ACC112 (cell line): Measurements from ENCODE around the gene IL22RA2.

ENCODE experiments used
- H2AFZ ChIP-seq: fragments of 200-600 bp; sonication (generic); one replicate; pipeline ENCODE4 v1.6.0; 2017; ENCODE audit warnings: antibody characterized with exemption, low read length; ENCODE audit not compliant: unreplicated experiment
- H3K27ac ChIP-seq: fragments of 200-600 bp; sonication (generic); 2 replicates; pipeline ENCODE4 v1.5.1; 2014; ENCODE audit warnings: low read depth, mild to moderate bottlenecking, antibody characterized with exemption, low read length, moderate library complexity
- H3K27me3 ChIP-seq: fragments of 200-600 bp; sonication (generic); 2 replicates; pipeline ENCODE4 v1.6.1; 2014; ENCODE audit warnings: mild to moderate bottlenecking, antibody characterized with exemption, low read length, moderate library complexity, mixed read lengths; ENCODE audit not compliant: insufficient read depth
- H3K36me3 ChIP-seq: fragments of 200-600 bp; sonication (generic); 2 replicates; pipeline ENCODE4 v1.6.1; 2016; ENCODE audit warnings: mild to moderate bottlenecking, antibody characterized with exemption, low read length, moderate library complexity, mixed read lengths; ENCODE audit not compliant: insufficient read depth
- H3K4me1 ChIP-seq: fragments of 200-600 bp; sonication (generic); one replicate; pipeline ENCODE4 v1.6.1; 2016; ENCODE audit warnings: low read length, mixed read lengths; ENCODE audit not compliant: insufficient read depth, unreplicated experiment, control insufficient read depth
- H3K4me3 ChIP-seq: fragments of 200-600 bp; sonication (generic); 2 replicates; pipeline ENCODE4 v1.5.1; 2014; ENCODE audit warnings: mild to moderate bottlenecking, low read depth, low read length
- H3K79me2 ChIP-seq: fragments of 200-600 bp; sonication (generic); one replicate; pipeline ENCODE4 v1.6.0; 2016; ENCODE audit warnings: low read length; ENCODE audit not compliant: control insufficient read depth, unreplicated experiment, insufficient read depth

IL22RA2 gene

DNA sequence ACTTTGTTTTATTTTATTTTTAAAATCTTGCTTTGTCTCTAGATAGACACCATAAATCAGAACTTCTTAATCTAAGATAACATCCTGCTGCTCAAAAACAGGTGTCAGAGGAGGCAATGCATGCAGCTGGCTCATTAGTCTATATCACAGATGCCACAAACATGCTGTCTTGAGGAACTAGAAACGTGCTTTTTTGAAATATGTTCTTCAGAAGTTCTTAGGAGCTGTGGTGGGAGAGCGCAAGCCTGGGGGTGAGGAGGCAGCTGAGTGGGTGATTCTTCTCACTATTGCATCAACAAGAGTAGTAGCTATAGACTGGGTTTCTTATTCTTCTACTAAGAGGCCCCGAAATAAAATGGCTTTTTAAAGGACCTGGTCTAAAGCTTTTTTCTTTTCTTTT lies 23.4 kb downstream of the IL22RA2 start:
- Histone ChIP-seq H3K4me1 (peaks cover 25% of the 10 kb centered on the region), H3K27me3 (no peaks in the 10 kb centered on the region), H3K36me3 (no peaks in the 10 kb centered on the region), H3K27ac (no peak overlapping the region), H2AFZ (no peak overlapping the region), H3K4me3 (no peak overlapping the region), H3K79me2 (no peaks in the 10 kb centered on the region)

DNA sequence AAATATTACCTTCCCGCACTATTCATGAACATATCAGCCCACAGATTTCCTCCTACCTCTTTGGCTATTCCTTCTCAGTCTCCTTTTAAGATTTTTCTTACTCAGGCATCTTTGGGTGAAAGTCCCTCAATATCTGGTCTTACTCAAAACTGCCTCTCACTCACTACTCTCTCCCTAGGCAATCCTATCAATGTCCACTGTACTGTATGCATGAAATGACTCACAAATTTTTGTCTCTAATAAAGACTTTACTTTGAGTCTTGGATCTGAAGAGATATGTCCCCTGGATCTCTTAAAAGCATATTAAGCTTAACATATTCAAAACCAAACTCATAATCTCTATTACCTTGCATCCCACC lies 24.4 kb downstream of the IL22RA2 start:
- Histone ChIP-seq H3K79me2 (no peaks in the 10 kb centered on the region), H3K27me3 (no peaks in the 10 kb centered on the region), H2AFZ (no peak overlapping the region), H3K27ac (peak overlapping the region; percentile 81), H3K36me3 (no peaks in the 10 kb centered on the region), H3K4me1 (peaks cover 25% of the 10 kb centered on the region), H3K4me3 (no peak overlapping the region)

DNA sequence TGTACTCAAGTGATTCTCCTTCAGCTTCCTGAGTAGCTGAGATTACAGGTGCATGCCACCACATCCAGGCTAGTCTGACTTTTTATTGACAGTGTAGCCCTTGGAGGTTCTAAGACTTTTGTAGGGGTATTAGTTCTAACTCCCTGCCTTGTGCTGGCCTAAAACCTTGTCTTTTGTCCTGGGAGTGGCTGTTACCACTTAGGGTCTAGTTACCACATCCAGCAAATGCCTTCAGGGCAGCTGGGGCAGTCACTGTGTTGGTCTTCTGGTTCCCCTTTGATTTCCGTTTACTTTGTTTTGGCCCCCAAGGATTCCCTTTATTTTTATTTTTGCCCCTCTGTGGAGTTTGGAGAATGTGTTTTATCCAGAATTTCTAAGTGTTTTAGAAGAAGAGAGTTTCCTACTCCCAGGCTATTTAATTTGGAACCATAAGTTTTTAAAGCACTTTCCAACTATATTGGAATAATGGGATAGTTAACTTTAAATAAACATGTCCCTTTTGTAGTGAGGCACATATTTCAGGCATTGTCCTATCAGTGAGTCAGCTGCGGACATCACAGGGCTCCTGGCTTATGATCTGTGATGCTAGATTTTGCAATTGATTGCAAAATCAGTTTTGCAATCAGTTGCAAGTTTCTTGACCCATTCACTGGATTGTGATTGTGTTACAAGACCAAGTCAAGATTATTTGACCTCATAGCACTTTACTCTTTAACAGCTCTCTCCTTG lies 25.0 kb downstream of the IL22RA2 start:
- H3K36me3 ChIP-seq = no peaks in the 10 kb centered on the region
- H2AFZ ChIP-seq = peak overlapping the region; percentile 52
- H3K4me3 ChIP-seq = no peak overlapping the region; the same call in 1 of the 2 replicates
- peak overlapping the region; percentile 81 for H3K27ac ChIP-seq
- peaks cover 25% of the 10 kb centered on the region for H3K4me1 ChIP-seq
- no peaks in the 10 kb centered on the region for H3K79me2 ChIP-seq
- H3K27me3 ChIP-seq = no peaks in the 10 kb centered on the region

DNA sequence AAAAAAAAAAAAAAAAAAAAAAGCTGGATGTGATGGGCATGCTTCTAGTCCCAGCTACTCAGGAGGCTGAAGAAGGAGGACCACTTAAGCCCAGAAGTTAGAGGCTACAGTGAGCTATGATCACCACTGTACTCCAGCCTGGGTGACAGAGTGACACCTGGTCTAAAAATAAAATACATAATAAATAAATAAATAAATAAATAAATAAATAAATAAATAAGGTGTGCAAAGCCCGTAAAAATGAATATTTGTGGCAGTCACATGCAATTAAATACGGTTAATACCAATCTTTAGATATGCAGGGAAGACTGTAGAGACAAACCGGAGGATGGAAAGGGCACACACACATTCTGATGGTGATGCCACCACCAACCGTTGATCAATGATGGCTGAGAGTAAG lies 26.2 kb downstream of the IL22RA2 start:
- Histone ChIP-seq H3K27ac (no peak overlapping the region), H3K4me1 (peaks cover 25% of the 10 kb centered on the region)

DNA sequence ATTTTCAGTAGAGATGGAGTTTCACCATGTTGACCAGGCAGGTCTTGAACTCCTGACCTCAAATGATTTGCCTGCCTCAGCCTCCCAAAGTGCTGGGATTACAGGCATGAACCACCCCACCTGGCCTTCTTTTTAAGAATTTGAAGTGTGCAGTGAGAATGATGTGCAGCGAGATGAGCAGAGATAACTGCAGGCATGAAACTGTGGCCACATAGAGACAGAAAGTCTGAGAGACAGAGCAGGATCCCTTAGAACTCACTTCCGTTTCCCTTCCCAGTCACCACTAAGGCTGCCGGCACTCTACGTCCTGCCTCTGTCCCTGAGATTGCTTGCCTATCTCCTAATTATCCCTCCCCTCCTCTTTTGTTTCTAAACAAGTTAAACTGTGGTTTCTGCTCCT lies 27.2 kb downstream of the IL22RA2 start:
- no peaks in the 10 kb centered on the region for H3K79me2 ChIP-seq
- no peak overlapping the region for H3K4me3 ChIP-seq
- H3K27me3 ChIP-seq = no peaks in the 10 kb centered on the region

More for the DNA sequence above, 26.2 kb downstream of the IL22RA2 start:
- no peak overlapping the region for H2AFZ ChIP-seq
- H3K36me3 ChIP-seq = no peaks in the 10 kb centered on the region
- H3K79me2 ChIP-seq = no peaks in the 10 kb centered on the region
- H3K27me3 ChIP-seq = no peaks in the 10 kb centered on the region
- H3K4me3 ChIP-seq = no peak overlapping the region

DNA sequence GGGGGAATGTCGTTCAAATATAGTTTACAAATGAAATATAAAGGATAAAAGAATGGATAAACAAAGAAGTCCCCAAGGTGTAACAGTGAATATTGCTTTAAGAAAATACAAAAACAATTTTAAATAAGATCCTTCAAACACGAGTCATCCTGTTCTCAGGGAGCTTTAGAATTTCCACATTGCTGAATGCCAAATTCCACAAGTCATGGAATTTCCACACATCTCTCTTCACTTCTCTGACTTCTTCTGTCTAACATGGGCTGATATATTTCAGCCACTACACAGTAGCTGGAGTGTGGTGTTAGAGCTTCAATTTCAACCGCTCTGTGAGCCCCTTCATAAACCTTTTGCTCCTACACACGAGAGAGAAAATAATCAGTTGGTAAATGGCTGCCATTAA lies 28.0 kb downstream of the IL22RA2 start:
- Histone ChIP-seq H3K4me1 (peaks cover 25% of the 10 kb centered on the region), H3K36me3 (no peaks in the 10 kb centered on the region), H3K4me3 (no peak overlapping the region), H3K79me2 (no peaks in the 10 kb centered on the region), H3K27me3 (no peaks in the 10 kb centered on the region), H2AFZ (no peak overlapping the region), H3K27ac (peak overlapping the region; percentile 35; the same call in 1 of the 2 replicates)

More for the DNA sequence above, 27.2 kb downstream of the IL22RA2 start:
- no peaks in the 10 kb centered on the region for H3K36me3 ChIP-seq
- H3K4me1 ChIP-seq = peaks cover 25% of the 10 kb centered on the region
- no peak overlapping the region for H2AFZ ChIP-seq
- H3K27ac ChIP-seq = no peak overlapping the region

DNA sequence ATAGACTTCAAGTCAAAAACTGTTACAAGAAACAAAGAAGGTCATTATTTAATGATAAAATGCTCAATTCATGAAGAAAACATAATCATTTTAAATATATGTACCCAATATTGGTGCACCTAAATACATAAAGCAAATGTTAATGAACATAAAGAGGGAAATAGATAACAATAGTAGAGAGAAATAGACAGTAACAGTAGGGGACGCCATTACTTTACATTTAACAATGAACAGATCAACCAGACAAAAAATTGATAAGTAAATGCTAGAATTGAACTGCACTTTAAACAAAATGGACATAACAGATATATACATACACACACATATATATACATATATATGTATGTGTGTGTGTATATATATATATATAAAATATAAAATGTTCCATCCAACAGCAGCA lies 37.4 kb downstream of the IL22RA2 start:
- H3K4me1 ChIP-seq = no peaks in the 10 kb centered on the region
- H3K79me2 ChIP-seq = no peaks in the 10 kb centered on the region
- no peak overlapping the region for H2AFZ ChIP-seq
- peaks cover 14% of the 10 kb centered on the region for H3K27me3 ChIP-seq
- no peaks in the 10 kb centered on the region for H3K36me3 ChIP-seq
- no peak overlapping the region for H3K27ac ChIP-seq
- no peak overlapping the region for H3K4me3 ChIP-seq

DNA sequence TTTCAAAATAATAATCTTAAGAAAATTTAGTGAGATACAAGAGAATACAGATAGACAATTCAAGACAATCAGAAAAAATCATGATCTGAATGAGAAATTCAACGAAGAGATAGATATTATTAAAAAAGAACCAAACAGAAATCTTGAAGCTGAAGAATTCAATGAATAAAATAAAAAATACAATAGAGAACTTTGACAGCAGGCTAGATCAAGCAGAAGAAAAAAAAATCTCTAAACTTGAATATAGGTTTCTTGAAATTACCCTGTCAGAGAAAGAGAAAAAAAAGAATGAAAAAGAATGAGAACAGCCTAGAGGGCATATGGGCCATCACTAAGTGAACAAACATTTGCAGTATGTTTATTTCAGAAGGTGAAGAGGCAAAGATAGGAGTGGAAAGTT lies 39.0 kb downstream of the IL22RA2 start:
- Histone ChIP-seq H3K27ac (no peak overlapping the region), H3K27me3 (peaks cover 21% of the 10 kb centered on the region), H3K79me2 (no peaks in the 10 kb centered on the region), H3K36me3 (no peaks in the 10 kb centered on the region), H3K4me3 (no peak overlapping the region), H3K4me1 (no peaks in the 10 kb centered on the region), H2AFZ (no peak overlapping the region)

DNA sequence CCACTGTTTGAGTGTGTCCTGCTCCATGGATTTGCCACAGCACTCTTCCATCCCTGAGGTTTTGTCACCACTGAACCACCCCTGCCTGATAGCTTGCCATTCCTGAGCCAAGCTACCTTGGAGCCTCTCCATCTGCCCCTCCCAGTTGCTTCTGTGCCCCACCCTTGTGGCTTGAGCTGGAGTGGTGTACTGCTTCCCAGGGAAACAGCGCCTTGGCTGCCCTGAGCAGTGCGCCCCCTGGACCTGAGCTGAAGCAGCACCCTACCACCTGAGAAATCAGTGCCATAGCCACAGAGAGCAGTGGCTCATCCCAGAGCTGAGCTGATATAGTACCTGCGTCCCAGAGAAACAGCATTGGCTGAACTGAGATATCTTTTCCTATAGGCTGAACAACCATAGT lies 40.3 kb downstream of the IL22RA2 start:
- no peak overlapping the region for H3K4me3 ChIP-seq
- H3K27me3 ChIP-seq = peaks cover 21% of the 10 kb centered on the region
- H2AFZ ChIP-seq = no peak overlapping the region
- no peaks in the 10 kb centered on the region for H3K36me3 ChIP-seq
- H3K79me2 ChIP-seq = no peaks in the 10 kb centered on the region
- H3K4me1 ChIP-seq = no peaks in the 10 kb centered on the region
- H3K27ac ChIP-seq = no peak overlapping the region

DNA sequence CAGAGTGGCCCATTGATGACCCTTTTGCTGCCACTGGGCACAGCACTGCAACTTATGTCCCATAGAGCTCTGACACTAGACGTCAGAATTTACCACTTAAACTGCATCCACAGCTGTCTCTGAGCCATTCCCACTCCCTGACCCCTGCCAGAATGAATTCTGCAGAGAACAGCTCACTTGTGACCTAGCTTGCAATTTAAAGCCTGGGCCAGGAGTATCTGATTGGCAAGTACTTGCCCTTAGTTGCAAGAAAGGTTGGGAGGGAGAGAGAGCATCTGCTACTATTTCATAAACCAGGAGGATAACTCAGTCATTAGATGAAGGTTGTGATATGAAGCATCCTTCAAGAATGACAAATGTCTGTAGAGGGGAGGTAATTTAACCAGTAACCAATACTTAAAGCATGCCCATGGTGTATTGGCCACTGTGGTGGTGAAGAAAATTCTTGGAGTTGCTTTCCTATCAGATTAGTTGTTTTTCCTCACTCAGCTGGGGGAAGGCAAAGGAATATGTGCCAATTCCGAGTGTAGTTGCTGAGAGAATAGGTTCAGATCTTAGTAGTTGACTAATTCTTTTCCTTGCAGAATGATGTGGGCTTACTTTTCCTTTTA lies 46.5 kb downstream of the IL22RA2 start:
- H3K4me3 ChIP-seq = no peak overlapping the region
- no peak overlapping the region for H3K27ac ChIP-seq
- H3K36me3 ChIP-seq = no peaks in the 10 kb centered on the region
- H3K27me3 ChIP-seq = peaks cover 17% of the 10 kb centered on the region
- no peaks in the 10 kb centered on the region for H3K4me1 ChIP-seq
- no peaks in the 10 kb centered on the region for H3K79me2 ChIP-seq
- H2AFZ ChIP-seq = no peak overlapping the region

DNA sequence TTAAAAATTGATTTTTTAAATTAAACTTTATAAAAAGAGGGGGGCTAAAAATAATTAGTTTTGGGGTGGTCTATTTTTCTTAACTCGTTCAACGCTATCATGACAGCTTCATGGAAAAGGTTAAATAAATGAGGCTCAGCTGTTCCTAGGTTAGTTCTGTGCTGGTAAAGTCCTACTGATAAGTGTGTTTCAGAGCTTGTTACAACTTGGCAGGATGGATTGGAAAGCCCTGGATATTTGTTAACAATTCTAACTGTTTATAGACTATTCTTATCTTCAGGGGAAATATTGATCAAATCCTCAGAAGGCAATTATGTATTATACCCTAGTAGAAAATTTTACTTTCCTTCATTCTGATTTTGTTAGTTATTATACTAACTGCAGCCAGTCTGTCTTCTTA lies 50.4 kb downstream of the IL22RA2 start:
- no peak overlapping the region for H3K27ac ChIP-seq

More for the DNA sequence above, 50.4 kb downstream of the IL22RA2 start:
- Histone ChIP-seq H2AFZ (no peak overlapping the region), H3K4me1 (no peaks in the 10 kb centered on the region), H3K4me3 (no peak overlapping the region), H3K36me3 (no peaks in the 10 kb centered on the region), H3K27me3 (no peaks in the 10 kb centered on the region), H3K79me2 (no peaks in the 10 kb centered on the region)
